T1000 (cell line): ENCODE results near the gene ZDHHC14.

Experiments
- DNase-seq: peaks from one replicate; lab custom pipeline; 2025; ENCODE audit warnings: mixed read lengths; lab: John Stamatoyannopoulos, UW

The ZDHHC14 gene

GRCh38 chr6:157625764-157626163, 244.8 kb downstream of the ZDHHC14 start:
- no peak for DNase-seq

- no peak for DNase-seq
Measured at GRCh38 chr6:157627195-157627966, 246.4 kb downstream of the ZDHHC14 start.

- no peak for DNase-seq
Measured at GRCh38 chr6:157628463-157628862, 247.5 kb downstream of the ZDHHC14 start.

- no peak for DNase-seq
Measured at GRCh38 chr6:157629220-157629619, 248.2 kb downstream of the ZDHHC14 start.

- DNase-seq: no peak
Measured at GRCh38 chr6:157630463-157631080, 249.6 kb downstream of the ZDHHC14 start.

GRCh38 chr6:157631412-157631811, 250.4 kb downstream of the ZDHHC14 start:
- no peak for DNase-seq

- no peak for DNase-seq
Measured at GRCh38 chr6:157631838-157632614, 251.0 kb downstream of the ZDHHC14 start.

GRCh38 chr6:157632821-157633220, 251.8 kb downstream of the ZDHHC14 start:
- no peak for DNase-seq

- no peak for DNase-seq
Measured at GRCh38 chr6:157634546-157634945, 253.6 kb downstream of the ZDHHC14 start.

GRCh38 chr6:157635388-157636244, 254.6 kb downstream of the ZDHHC14 start:
- no peak for DNase-seq

- DNase-seq: no peak
Measured at GRCh38 chr6:157637516-157637915, 256.5 kb downstream of the ZDHHC14 start.

- DNase-seq: no peak
Measured at GRCh38 chr6:157637941-157638662, 257.1 kb downstream of the ZDHHC14 start.

GRCh38 chr6:157638779-157639178, 257.8 kb downstream of the ZDHHC14 start:
- DNase-seq: no peak

- no peak for DNase-seq
Measured at GRCh38 chr6:157640746-157641451, 259.9 kb downstream of the ZDHHC14 start.

GRCh38 chr6:157641837-157642236, 260.8 kb downstream of the ZDHHC14 start:
- DNase-seq: no peak

- no peak for DNase-seq
Measured at GRCh38 chr6:157642736-157643135, 261.7 kb downstream of the ZDHHC14 start.

- DNase-seq: no peak
Measured at GRCh38 chr6:157644043-157644810, 263.2 kb downstream of the ZDHHC14 start.

- DNase-seq: no peak
Measured at GRCh38 chr6:157645201-157645795, 264.3 kb downstream of the ZDHHC14 start.

GRCh38 chr6:157646012-157646411, 265.0 kb downstream of the ZDHHC14 start:
- no peak for DNase-seq
